ENCODE data around the gene PCDHGA5. TPM values are rescaled to one million over a fixed set of nuclear protein-coding genes. Genes with fewer than 3 reads are reported as not detected.

The PCDHGA5 gene
- total and polyA plus RNA-seq, 2 of the 8 experiments (the other 6 are each of a cell fraction or from before 2014, with no cell fraction given), result 1.1 to 1.3 TPM

DNA sequence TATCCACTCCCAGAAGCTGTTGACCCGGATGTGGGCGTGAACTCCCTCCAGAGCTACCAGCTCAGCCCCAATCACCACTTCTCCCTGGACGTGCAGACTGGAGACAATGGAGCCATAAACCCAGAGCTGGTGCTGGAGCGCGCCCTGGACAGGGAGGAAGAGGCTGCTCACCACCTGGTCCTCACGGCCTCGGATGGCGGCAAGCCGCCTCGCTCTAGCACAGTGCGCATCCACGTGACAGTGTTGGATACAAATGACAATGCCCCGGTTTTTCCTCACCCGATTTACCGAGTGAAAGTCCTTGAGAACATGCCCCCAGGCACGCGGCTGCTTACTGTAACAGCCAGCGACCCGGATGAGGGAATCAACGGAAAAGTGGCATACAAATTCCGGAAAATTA lies 29.3 kb downstream of the PCDHGA5 start:
- ChIA-PET POLR2A (ENCODE audit: partially characterized antibody) (no interaction called here), CTCF (ENCODE audit: partially characterized antibody) (interaction anchor here (0.8 to 8.7 kb wide), 6 partner anchors 10 to 131 kb away, joined by 3 to 68 read pairs (median 6); partner anchors contain the start of genes PCDHGA11, PCDHGA9, PCDHGB6 and PCDHGB7)
- Histone ChIP-seq H3K79me1 (ENCODE audit: low read depth, low read length) (no peaks in the 10 kb centered on the region), H4K91ac (replicated peaks; ENCODE audit: insufficient read length, low read length) (no peak overlapping the region), H2BK5ac (ENCODE audit: low read depth, low read length) (no peak overlapping the region), H3K4me1 (replicated peaks in 1 of 4; ENCODE audit: control insufficient read depth in 3 of 4, insufficient read depth in 4 of 4, low read length in 3 of 4) (no peaks in the 10 kb centered on the region), H2BK12ac (ENCODE audit: low read depth, low read length) (no peak overlapping the region), H3K4me2 (ENCODE audit: insufficient read depth in 1 of 2, low read depth in 2 of 2, low read length in 2 of 2) (no peak overlapping the region), H4K20me1 (replicated peaks in 1 of 2; ENCODE audit: control insufficient read depth in 1 of 2, insufficient read depth in 2 of 2, low read length in 2 of 2) (no peaks in the 10 kb centered on the region), H3K79me2 (ENCODE audit: control insufficient read depth in 1 of 2, insufficient read depth in 2 of 2, low read length in 2 of 2) (no peaks in the 10 kb centered on the region), H3K23ac (ENCODE audit: insufficient read length) (no peak overlapping the region), H3K14ac (ENCODE audit: insufficient read length) (no peak overlapping the region), H2BK15ac (ENCODE audit: low read length) (no peak overlapping the region), H3K4me3 (ENCODE audit: extremely low read depth in 1 of 4, insufficient read depth in 2 of 4, low read depth in 3 of 4, low read length in 4 of 4) (no peak overlapping the region), H3K9me3 (ENCODE audit: insufficient read depth in 2 of 2, low read depth in 1 of 2, low read length in 1 of 2) (peaks cover 56 to 63% of the 10 kb centered on the region in 2 experiments), H3K56ac (replicated peaks; ENCODE audit: insufficient read length, low read depth, low read length) (no peak overlapping the region), H2BK20ac (ENCODE audit: low read length) (no peak overlapping the region), H2AK5ac (ENCODE audit: low read depth, low read length) (no peak overlapping the region), H3K9ac (replicated peaks in 1 of 4; ENCODE audit: extremely low read depth in 1 of 4, low read depth in 3 of 4, low read length in 3 of 4) (no peak overlapping the region), H3K4ac (replicated peaks; ENCODE audit: insufficient read length, low read depth, low read length) (no peak overlapping the region), H3K27me3 (replicated peaks in 1 of 4; ENCODE audit: control insufficient read depth in 3 of 4, extremely low read depth in 1 of 4, insufficient read depth in 3 of 4, low read length in 3 of 4) (no peaks in the 10 kb centered on the region; a peak in 1 of 7 replicates), H3K18ac (ENCODE audit: extremely low read depth, low read length) (no peak overlapping the region), H4K5ac (ENCODE audit: insufficient read length, low read depth, low read length) (no peak overlapping the region), H2AFZ (ENCODE audit: low read length) (no peak overlapping the region), H3K27ac (ENCODE audit: low read depth, low read length) (no peak overlapping the region), H3K23me2 (ENCODE audit: low read depth, low read length) (no peaks in the 10 kb centered on the region), H4K8ac (ENCODE audit: extremely low read depth, insufficient read depth, low read length) (no peak overlapping the region; the same call in 1 of the 2 replicates), H2BK120ac (replicated peaks; ENCODE audit: low read depth, low read length) (no peak overlapping the region), H3K36me3 (ENCODE audit: control insufficient read depth in 2 of 4, insufficient read depth in 4 of 4, low read length in 3 of 4) (peaks cover 3 to 29% (median 14%) of the 10 kb centered on the region in 4 experiments; a peak in 7 of 8 replicates)
- no peak for DNase-seq (ENCODE audit: low read depth in 1 of 2, low spot score in 2 of 2)
- 93% methylated on average over 21 of the region's 21 CpGs; no CpG with 5 or more reads in 1 of the 2 experiments for WGBS, 2 experiments (ENCODE audit: extremely low coverage in 1 of 2, insufficient coverage in 1 of 2, insufficient read length in 1 of 2, insufficient replicate concordance in 2 of 2, low coverage in 1 of 2, low lambda C conversion rate in 2 of 2, missing lambda C conversion rate in 1 of 2)
- FAIRE-seq, result no peak
- no peak for TF ChIP-seq MAX (IDR thresholded peaks at IDR 0.05)
- TF ChIP-seq, protein P1, sequence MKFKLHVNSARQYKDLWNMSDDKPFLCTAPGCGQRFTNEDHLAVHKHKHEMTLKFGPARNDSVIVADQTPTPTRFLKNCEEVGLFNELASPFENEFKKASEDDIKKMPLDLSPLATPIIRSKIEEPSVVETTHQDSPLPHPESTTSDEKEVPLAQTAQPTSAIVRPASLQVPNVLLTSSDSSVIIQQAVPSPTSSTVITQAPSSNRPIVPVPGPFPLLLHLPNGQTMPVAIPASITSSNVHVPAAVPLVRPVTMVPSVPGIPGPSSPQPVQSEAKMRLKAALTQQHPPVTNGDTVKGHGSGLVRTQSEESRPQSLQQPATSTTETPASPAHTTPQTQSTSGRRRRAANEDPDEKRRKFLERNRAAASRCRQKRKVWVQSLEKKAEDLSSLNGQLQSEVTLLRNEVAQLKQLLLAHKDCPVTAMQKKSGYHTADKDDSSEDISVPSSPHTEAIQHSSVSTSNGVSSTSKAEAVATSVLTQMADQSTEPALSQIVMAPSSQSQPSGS (IDR thresholded peaks at IDR 0.05; ENCODE audit: low read length), result no peak
- no peak for TF ChIP-seq ZNF274 (IDR thresholded peaks at IDR 0.05; ENCODE audit: borderline replicate concordance, extremely low read depth, low read length)
- no peak for TF ChIP-seq CTBP2 (IDR thresholded peaks at IDR 0.05; ENCODE audit: borderline replicate concordance, insufficient read depth, insufficient read length, low read length)
- no peak for TF ChIP-seq POLR2A (IDR thresholded peaks at IDR 0.05; ENCODE audit: control extremely low read depth in 1 of 2, low read depth in 2 of 2, low read length in 2 of 2)
- TF ChIP-seq GABPA (IDR thresholded peaks at IDR 0.05; ENCODE audit: borderline replicate concordance, insufficient read depth, low read length), result no peak
- no peak for TF ChIP-seq CHD2 (IDR thresholded peaks at IDR 0.05; ENCODE audit: low read length)
- TF ChIP-seq CREB1 (IDR thresholded peaks at IDR 0.05), result no peak
- no peak for TF ChIP-seq SUZ12 (IDR thresholded peaks at IDR 0.05; ENCODE audit: low read length)
- TF ChIP-seq, protein P2, sequence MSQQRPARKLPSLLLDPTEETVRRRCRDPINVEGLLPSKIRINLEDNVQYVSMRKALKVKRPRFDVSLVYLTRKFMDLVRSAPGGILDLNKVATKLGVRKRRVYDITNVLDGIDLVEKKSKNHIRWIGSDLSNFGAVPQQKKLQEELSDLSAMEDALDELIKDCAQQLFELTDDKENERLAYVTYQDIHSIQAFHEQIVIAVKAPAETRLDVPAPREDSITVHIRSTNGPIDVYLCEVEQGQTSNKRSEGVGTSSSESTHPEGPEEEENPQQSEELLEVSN (IDR thresholded peaks at IDR 0.05), result no peak
- TF ChIP-seq POU5F1 (IDR thresholded peaks at IDR 0.05; ENCODE audit: low read depth, low read length), result no peak

Data from H1 (cell line).